ENCODE data around the gene ACP6. TPM values are rescaled to one million over a fixed set of nuclear protein-coding genes. Genes with fewer than 3 reads are reported as not detected.

The ACP6 gene
- total RNA-seq, 6 experiments from 2014 or later: 12.4 to 16.9 (median 15.3) TPM

DNA sequence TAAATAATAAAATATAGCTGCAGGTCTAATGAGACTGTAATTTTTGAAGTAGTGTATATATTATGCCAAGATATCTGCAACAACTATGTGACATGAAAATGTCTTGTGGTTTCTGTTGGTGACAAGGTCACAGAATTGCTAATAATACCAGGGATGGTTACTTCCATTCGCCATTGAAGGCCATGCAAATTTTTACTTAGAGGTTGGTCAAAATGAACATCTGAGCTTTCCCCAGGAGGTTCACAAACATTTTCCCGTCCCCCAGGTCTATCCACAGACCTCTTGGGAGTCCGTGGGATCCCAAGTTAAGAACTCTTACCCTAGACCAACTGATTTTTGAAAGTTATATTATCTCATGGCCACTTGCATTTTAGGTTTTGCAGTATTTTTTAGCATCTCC, 66.3 kb downstream of the ACP6 start:
- H3K27me3 Mint-ChIP-seq (ENCODE audit: insufficient read depth): peaks cover 1% of the 10 kb centered on the region; the same call in 1 of the 2 replicates

GRCh38 chr1:147600119-147601111, 69.9 kb downstream of the ACP6 start:
- Mint-ChIP-seq H3K9me3 (no peaks in the 10 kb centered on the region), H3K27me3 (ENCODE audit: insufficient read depth) (peaks cover 6% of the 10 kb centered on the region), H3K36me3 (ENCODE audit: low read depth) (no peaks in the 10 kb centered on the region), H3K4me1 (ENCODE audit: low read depth) (peaks cover 20% of the 10 kb centered on the region), H3K4me3 (peak overlapping the region; percentile 91), H3K27ac (peak overlapping the region; percentile 54)
- TF ChIP-seq CTCF (IDR thresholded peaks at IDR 0.05): no peak
- DNase-seq: peak; percentile 45

More for the DNA sequence above, 66.3 kb downstream of the ACP6 start:
- no peaks in the 10 kb centered on the region for H3K9me3 Mint-ChIP-seq
- H3K4me1 Mint-ChIP-seq (ENCODE audit: low read depth): peaks cover 14% of the 10 kb centered on the region
- DNase-seq: no peak
- no peak overlapping the region for H3K27ac Mint-ChIP-seq
- TF ChIP-seq CTCF (IDR thresholded peaks at IDR 0.05): no peak
- no peak overlapping the region for H3K4me3 Mint-ChIP-seq
- H3K36me3 Mint-ChIP-seq (ENCODE audit: low read depth): peaks cover 11% of the 10 kb centered on the region; the same call in 1 of the 2 replicates

- Mint-ChIP-seq H3K27me3 (ENCODE audit: insufficient read depth) (peaks cover 6% of the 10 kb centered on the region), H3K27ac (no peak overlapping the region), H3K9me3 (no peaks in the 10 kb centered on the region), H3K4me1 (ENCODE audit: low read depth) (peaks cover 20% of the 10 kb centered on the region), H3K36me3 (ENCODE audit: low read depth) (no peaks in the 10 kb centered on the region), H3K4me3 (peak overlapping the region; percentile 90)
- peak; percentile 89 for DNase-seq
- no peak for TF ChIP-seq CTCF (IDR thresholded peaks at IDR 0.05)
Observed at GRCh38 chr1:147599362-147600118, 70.8 kb downstream of the ACP6 start.

GRCh38 chr1:147598621-147599361, 71.5 kb downstream of the ACP6 start:
- TF ChIP-seq CTCF (IDR thresholded peaks at IDR 0.05): no peak
- peak; percentile 8 for DNase-seq
- H3K9me3 Mint-ChIP-seq: no peaks in the 10 kb centered on the region
- H3K4me1 Mint-ChIP-seq (ENCODE audit: low read depth): peaks cover 20% of the 10 kb centered on the region
- H3K36me3 Mint-ChIP-seq (ENCODE audit: low read depth): no peaks in the 10 kb centered on the region
- peak overlapping the region; percentile 52 for H3K27ac Mint-ChIP-seq
- peaks cover 6% of the 10 kb centered on the region for H3K27me3 Mint-ChIP-seq (ENCODE audit: insufficient read depth)
- H3K4me3 Mint-ChIP-seq: peak overlapping the region; percentile 90

DNA sequence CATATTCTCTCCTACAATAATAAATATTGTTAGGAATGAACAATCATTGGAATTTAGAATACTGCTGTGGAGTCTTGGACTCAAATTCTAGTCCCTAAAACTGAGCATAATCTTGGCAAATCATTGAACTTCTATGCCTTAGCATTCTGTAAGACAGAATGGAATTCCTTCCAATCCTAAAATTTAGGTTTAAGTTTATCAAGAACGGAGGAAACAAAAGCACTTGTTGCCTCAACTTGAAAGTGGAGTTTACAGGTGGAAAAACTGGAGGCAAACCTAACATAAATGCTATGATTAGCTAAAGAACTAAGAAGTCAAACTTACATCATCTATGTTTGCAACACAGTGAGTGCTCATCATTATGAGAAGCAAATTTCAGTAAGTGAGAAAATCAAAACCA, 73.3 kb downstream of the ACP6 start:
- Mint-ChIP-seq H3K4me3 (no peak overlapping the region), H3K4me1 (ENCODE audit: low read depth) (peaks cover 20% of the 10 kb centered on the region), H3K9me3 (no peaks in the 10 kb centered on the region), H3K27ac (no peak overlapping the region), H3K36me3 (ENCODE audit: low read depth) (no peaks in the 10 kb centered on the region), H3K27me3 (ENCODE audit: insufficient read depth) (peaks cover 6% of the 10 kb centered on the region)
- no peak for DNase-seq
- TF ChIP-seq CTCF (IDR thresholded peaks at IDR 0.05): no peak
